CD8-positive, alpha-beta memory T cell (primary cell): ENCODE data around the gene USP13. TPM values are rescaled to one million over a fixed set of nuclear protein-coding genes. Genes with fewer than 3 reads are reported as not detected.

Experiments
- CTCF ChIA-PET: fragments of 350-600 bp; sonication (Branson Sonifier 250); formaldehyde crosslinking; loops from one replicate; lab custom pipeline; 2021; ENCODE audit warnings: antibody characterized with exemption; lab: Charles Lee
- POLR2A ChIA-PET: fragments of 350-600 bp; sonication (Branson Sonifier 250); formaldehyde crosslinking; loops from one replicate; lab custom pipeline; 2021; ENCODE audit warnings: antibody characterized with exemption; lab: Charles Lee
- DNase-seq, 5 donors: peaks; one replicate each; pipeline versions ENCODE4 v3.0.0 to v3.0.0-alpha.2; 2020 to 2022; ENCODE audit warnings: mixed read lengths in 1 of 5
- H3K27ac ChIP-seq: one replicate; pipeline ENCODE4 v1.7.0; 2013; ENCODE audit warnings: low read depth, mild to moderate bottlenecking, low read length, moderate library complexity
- H3K27me3 ChIP-seq: 2 replicates; pipeline ENCODE4 v1.7.0; 2013; ENCODE audit warnings: low read length, mild to moderate bottlenecking; ENCODE audit not compliant: insufficient read depth, poor library complexity, severe bottlenecking
- H3K36me3 ChIP-seq: 2 replicates; pipeline ENCODE4 v1.7.0; 2013; ENCODE audit warnings: mild to moderate bottlenecking, low read length, moderate library complexity; ENCODE audit not compliant: insufficient read depth
- H3K4me1 ChIP-seq: 2 replicates; pipeline ENCODE4 v1.7.0; 2013; ENCODE audit warnings: mild to moderate bottlenecking, low read length, moderate library complexity; ENCODE audit not compliant: insufficient read depth
- H3K4me3 ChIP-seq: 2 replicates; pipeline ENCODE4 v1.7.0; 2013; ENCODE audit warnings: mild to moderate bottlenecking, low read length
- H3K9me3 ChIP-seq: 2 replicates; pipeline ENCODE4 v1.7.0; 2013; ENCODE audit warnings: mild to moderate bottlenecking, low read length
- H3K27ac Mint-ChIP-seq, 8 donors: one replicate each; pipeline ENCODE4 v1.8.0; 2020 to 2021; ENCODE audit warnings: mixed read lengths in 8 of 8, mild to moderate bottlenecking in 6 of 8, inconsistent platforms in 3 of 8, moderate library complexity in 3 of 8
- H3K27me3 Mint-ChIP-seq, 2 donors: one replicate each; pipeline ENCODE4 v1.8.0; 2020 to 2021; ENCODE audit warnings: mixed read lengths in 2 of 2, mild to moderate bottlenecking in 1 of 2, moderate library complexity in 1 of 2
- H3K36me3 Mint-ChIP-seq, 3 donors: one replicate each; pipeline ENCODE4 v1.8.0; 2020 to 2021; ENCODE audit warnings: mixed read lengths in 3 of 3, inconsistent platforms in 1 of 3, mild to moderate bottlenecking in 1 of 3
- H3K4me1 Mint-ChIP-seq, 3 donors: one replicate each; pipeline ENCODE4 v1.8.0; 2020 to 2021; ENCODE audit warnings: mixed read lengths in 3 of 3, inconsistent platforms in 1 of 3, mild to moderate bottlenecking in 1 of 3
- H3K4me3 Mint-ChIP-seq, 7 donors: one replicate each; pipeline ENCODE4 v1.8.0; 2020 to 2021; ENCODE audit warnings: mixed read lengths in 7 of 7, mild to moderate bottlenecking in 6 of 7, moderate library complexity in 4 of 7, inconsistent platforms in 2 of 7
- H3K9me3 Mint-ChIP-seq, 5 donors: one replicate each; pipeline ENCODE4 v1.8.0; 2020 to 2022; ENCODE audit warnings: mixed read lengths in 5 of 5, mild to moderate bottlenecking in 3 of 5, moderate library complexity in 2 of 5, inconsistent platforms in 1 of 5
- polyA plus RNA-seq: library from polyadenylated mRNA; unstranded; fragments of 300-500 nt; fragmentation: Illumina TruSeq; gene quantifications from one replicate; pipeline ENCODE4 v1.2.3, GENCODE V29; 2021
- total RNA-seq, 2 experiments: library from RNA; stranded (reverse); gene quantifications; one replicate each; pipeline ENCODE4 v1.2.3, GENCODE V29; 2021

Gene USP13
- total and polyA plus RNA-seq, 3 experiments from 2014 or later, result 12.7 to 13.8 (median 13.3) TPM

GRCh38 chr3:179688850-179689249, 36.0 kb downstream of the USP13 start:
- ChIA-PET POLR2A (no interaction called here), CTCF (no interaction called here)
- no peaks in the 10 kb centered on the region for H3K9me3 ChIP-seq

GRCh38 chr3:179694731-179695130, 41.9 kb downstream of the USP13 start:
- H3K4me1 Mint-ChIP-seq, result peaks cover 0 to 9% (median 3%) of the 10 kb centered on the region in 3 donors
- Histone ChIP-seq H3K27ac (no peak overlapping the region), H3K4me1 (no peaks in the 10 kb centered on the region), H3K27me3 (no peaks in the 10 kb centered on the region), H3K9me3 (no peaks in the 10 kb centered on the region), H3K36me3 (no peaks in the 10 kb centered on the region), H3K4me3 (no peak overlapping the region)
- H3K9me3 Mint-ChIP-seq, result no peaks in the 10 kb centered on the region
- ChIA-PET CTCF (interaction anchor here (0.9 kb wide), 1 partner anchor 9 kb away, joined by 3 read pairs; no protein-coding TSS in a partner anchor), POLR2A (interaction anchor here (0.5 kb wide), 1 partner anchor 9 kb away, joined by 3 read pairs; no protein-coding TSS in a partner anchor)
- no peak for DNase-seq
- H3K27me3 Mint-ChIP-seq, result no peaks in the 10 kb centered on the region
- H3K4me3 Mint-ChIP-seq, result no peak overlapping the region
- H3K36me3 Mint-ChIP-seq, result peaks cover 4 to 25% (median 15%) of the 10 kb centered on the region in 3 donors
- no peak overlapping the region for H3K27ac Mint-ChIP-seq

More at GRCh38 chr3:179688850-179689249, 36.0 kb downstream of the USP13 start:
- no peak overlapping the region for H3K27ac Mint-ChIP-seq
- H3K4me1 Mint-ChIP-seq, result peaks cover 0 to 4% (median 0%) of the 10 kb centered on the region in 3 donors
- Histone ChIP-seq H3K27me3 (no peaks in the 10 kb centered on the region), H3K36me3 (no peaks in the 10 kb centered on the region), H3K27ac (no peak overlapping the region), H3K4me1 (no peaks in the 10 kb centered on the region), H3K4me3 (no peak overlapping the region)
- H3K27me3 Mint-ChIP-seq, result no peaks in the 10 kb centered on the region
- no peaks in the 10 kb centered on the region for H3K9me3 Mint-ChIP-seq
- H3K36me3 Mint-ChIP-seq, result peaks cover 13 to 23% (median 13%) of the 10 kb centered on the region in 3 donors
- H3K4me3 Mint-ChIP-seq, result no peak overlapping the region
- DNase-seq, result no peak

GRCh38 chr3:179695672-179696313, 43.0 kb downstream of the USP13 start:
- CTCF ChIA-PET, result interaction anchor here (0.9 kb wide), 1 partner anchor 10 kb away, joined by 3 read pairs; no protein-coding TSS in a partner anchor
- POLR2A ChIA-PET, result no interaction called here
- no peaks in the 10 kb centered on the region for H3K9me3 ChIP-seq

GRCh38 chr3:179697736-179698332, 45.0 kb downstream of the USP13 start:
- peak overlapping the region in 1 of 8 donors; percentile 16 for H3K27ac Mint-ChIP-seq
- no peaks in the 10 kb centered on the region for H3K27me3 Mint-ChIP-seq
- H3K27me3 ChIP-seq, result no peaks in the 10 kb centered on the region
- no peaks in the 10 kb centered on the region for H3K4me1 ChIP-seq
- H3K4me3 Mint-ChIP-seq, result no peak overlapping the region
- no peaks in the 10 kb centered on the region for H3K9me3 Mint-ChIP-seq
- H3K4me3 ChIP-seq, result no peak overlapping the region
- ChIA-PET POLR2A (no interaction called here), CTCF (no interaction called here)
- no peaks in the 10 kb centered on the region for H3K36me3 ChIP-seq
- H3K9me3 ChIP-seq, result no peaks in the 10 kb centered on the region
- H3K36me3 Mint-ChIP-seq, result peaks cover 3 to 26% (median 19%) of the 10 kb centered on the region in 3 donors
- H3K27ac ChIP-seq, result no peak overlapping the region
- peaks cover 0 to 5% (median 3%) of the 10 kb centered on the region in 3 donors for H3K4me1 Mint-ChIP-seq
- DNase-seq, result no peak

More at GRCh38 chr3:179695672-179696313, 43.0 kb downstream of the USP13 start:
- Histone ChIP-seq H3K36me3 (no peaks in the 10 kb centered on the region), H3K27me3 (no peaks in the 10 kb centered on the region), H3K4me3 (no peak overlapping the region), H3K27ac (no peak overlapping the region), H3K4me1 (no peaks in the 10 kb centered on the region)
- H3K4me3 Mint-ChIP-seq, result no peak overlapping the region
- no peaks in the 10 kb centered on the region for H3K9me3 Mint-ChIP-seq
- peaks cover 4 to 24% (median 18%) of the 10 kb centered on the region in 3 donors for H3K36me3 Mint-ChIP-seq
- H3K27me3 Mint-ChIP-seq, result no peaks in the 10 kb centered on the region
- DNase-seq, result no peak
- H3K4me1 Mint-ChIP-seq, result peaks cover 0 to 9% (median 3%) of the 10 kb centered on the region in 3 donors
- H3K27ac Mint-ChIP-seq, result peak overlapping the region in 1 of 8 donors; percentile 63

GRCh38 chr3:179700716-179701115, 47.9 kb downstream of the USP13 start:
- DNase-seq, result no peak
- ChIA-PET POLR2A (no interaction called here), CTCF (no interaction called here)

GRCh38 chr3:179701176-179701827, 48.5 kb downstream of the USP13 start:
- peaks cover 0 to 5% (median 3%) of the 10 kb centered on the region in 3 donors for H3K4me1 Mint-ChIP-seq

More at GRCh38 chr3:179700716-179701115, 47.9 kb downstream of the USP13 start:
- Histone ChIP-seq H3K9me3 (no peaks in the 10 kb centered on the region), H3K27me3 (no peaks in the 10 kb centered on the region), H3K27ac (no peak overlapping the region), H3K36me3 (no peaks in the 10 kb centered on the region), H3K4me1 (no peaks in the 10 kb centered on the region), H3K4me3 (no peak overlapping the region)
- Mint-ChIP-seq H3K27me3 (no peaks in the 10 kb centered on the region), H3K4me1 (peaks cover 0 to 5% (median 3%) of the 10 kb centered on the region in 3 donors), H3K27ac (no peak overlapping the region), H3K4me3 (no peak overlapping the region), H3K9me3 (no peaks in the 10 kb centered on the region), H3K36me3 (peaks cover 3 to 18% (median 16%) of the 10 kb centered on the region in 3 donors)

GRCh38 chr3:179702271-179702947, 49.6 kb downstream of the USP13 start:
- peaks cover 5 to 25% (median 19%) of the 10 kb centered on the region in 3 donors for H3K36me3 Mint-ChIP-seq
- H3K27me3 ChIP-seq, result no peaks in the 10 kb centered on the region
- no peak overlapping the region for H3K27ac Mint-ChIP-seq
- H3K4me1 ChIP-seq, result no peaks in the 10 kb centered on the region
- no peak overlapping the region for H3K27ac ChIP-seq
- DNase-seq, result no peak
- no peaks in the 10 kb centered on the region for H3K9me3 ChIP-seq
- H3K4me1 Mint-ChIP-seq, result peaks cover 0 to 5% (median 3%) of the 10 kb centered on the region in 3 donors
- ChIA-PET CTCF (no interaction called here), POLR2A (no interaction called here)
- H3K4me3 Mint-ChIP-seq, result no peak overlapping the region
- H3K9me3 Mint-ChIP-seq, result no peaks in the 10 kb centered on the region
- H3K27me3 Mint-ChIP-seq, result no peaks in the 10 kb centered on the region
- H3K4me3 ChIP-seq, result no peak overlapping the region
- no peaks in the 10 kb centered on the region for H3K36me3 ChIP-seq

More at GRCh38 chr3:179701176-179701827, 48.5 kb downstream of the USP13 start:
- no peaks in the 10 kb centered on the region for H3K9me3 Mint-ChIP-seq
- Histone ChIP-seq H3K9me3 (no peaks in the 10 kb centered on the region), H3K36me3 (no peaks in the 10 kb centered on the region), H3K4me1 (no peaks in the 10 kb centered on the region), H3K27ac (no peak overlapping the region), H3K27me3 (no peaks in the 10 kb centered on the region), H3K4me3 (no peak overlapping the region)
- POLR2A ChIA-PET, result no interaction called here
- H3K27me3 Mint-ChIP-seq, result no peaks in the 10 kb centered on the region
- DNase-seq, result no peak
- H3K4me3 Mint-ChIP-seq, result no peak overlapping the region
- H3K27ac Mint-ChIP-seq, result no peak overlapping the region
- CTCF ChIA-PET, result no interaction called here
- H3K36me3 Mint-ChIP-seq, result peaks cover 3 to 18% (median 16%) of the 10 kb centered on the region in 3 donors
